Thyroid gland (tissue), 4 donors: ENCODE data around the gene APC.

Experiments
- POLR2A ChIP-seq, 2 donors: fragments of 450-650 bp; IDR thresholded peaks; one replicate each; pipeline ENCODE4 v1.6.1; 2017; ENCODE audit warnings: antibody characterized with exemption in 2 of 2, mild to moderate bottlenecking in 2 of 2, moderate library complexity in 1 of 2
- TF ChIP-seq, protein P1 (sequence below), 6 experiments: fragments of 200-600 bp in 3 of 6; fragments of 450-650 bp in 3 of 6; sonication (generic) in 3 of 6; IDR thresholded peaks; one replicate each; pipeline ENCODE4 v1.5.1; 2016 to 2019; ENCODE audit warnings: antibody characterized with exemption in 6 of 6, mild to moderate bottlenecking in 2 of 6, inconsistent platforms in 1 of 6, moderate library complexity in 1 of 6

DNA sequence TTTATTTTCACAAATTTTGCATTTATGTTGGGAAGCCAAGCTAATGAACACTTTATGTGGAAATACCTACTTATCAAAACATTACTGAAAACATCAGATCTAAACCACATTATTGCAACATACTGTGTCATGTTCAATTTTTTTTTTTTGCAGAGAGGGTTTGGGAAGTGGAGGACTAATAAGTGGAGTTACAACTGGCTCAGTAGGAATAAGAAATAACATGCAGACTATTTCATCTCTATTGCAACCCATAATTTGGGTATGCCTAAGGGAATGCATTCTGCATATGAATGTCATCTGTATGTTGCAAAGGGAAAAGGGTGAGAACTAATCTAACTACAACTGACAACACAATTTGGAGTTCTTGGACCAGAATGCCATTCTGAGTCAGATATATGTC lies 41.8 kb downstream of the APC start:
- TF ChIP-seq, protein P1, sequence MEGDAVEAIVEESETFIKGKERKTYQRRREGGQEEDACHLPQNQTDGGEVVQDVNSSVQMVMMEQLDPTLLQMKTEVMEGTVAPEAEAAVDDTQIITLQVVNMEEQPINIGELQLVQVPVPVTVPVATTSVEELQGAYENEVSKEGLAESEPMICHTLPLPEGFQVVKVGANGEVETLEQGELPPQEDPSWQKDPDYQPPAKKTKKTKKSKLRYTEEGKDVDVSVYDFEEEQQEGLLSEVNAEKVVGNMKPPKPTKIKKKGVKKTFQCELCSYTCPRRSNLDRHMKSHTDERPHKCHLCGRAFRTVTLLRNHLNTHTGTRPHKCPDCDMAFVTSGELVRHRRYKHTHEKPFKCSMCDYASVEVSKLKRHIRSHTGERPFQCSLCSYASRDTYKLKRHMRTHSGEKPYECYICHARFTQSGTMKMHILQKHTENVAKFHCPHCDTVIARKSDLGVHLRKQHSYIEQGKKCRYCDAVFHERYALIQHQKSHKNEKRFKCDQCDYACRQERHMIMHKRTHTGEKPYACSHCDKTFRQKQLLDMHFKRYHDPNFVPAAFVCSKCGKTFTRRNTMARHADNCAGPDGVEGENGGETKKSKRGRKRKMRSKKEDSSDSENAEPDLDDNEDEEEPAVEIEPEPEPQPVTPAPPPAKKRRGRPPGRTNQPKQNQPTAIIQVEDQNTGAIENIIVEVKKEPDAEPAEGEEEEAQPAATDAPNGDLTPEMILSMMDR (IDR thresholded peaks at IDR 0.05) = no peak
- no peak for TF ChIP-seq POLR2A (IDR thresholded peaks at IDR 0.05)
